HG03066 (cell line): ENCODE data around the gene GALNT16.
"Not testable (repeated sequence)": the region's sequence is repeated elsewhere in the genome, so short reads cannot be mapped to it uniquely, and the experiment has no call there.

Source experiments
- ATAC-seq: cut with Tn5 transposase; IDR thresholded peaks from one replicate; pipeline ENCODE4 v1.9.1; 2021; ENCODE audit warnings: low read depth; ENCODE audit not compliant: unreplicated experiment

GALNT16 gene

DNA sequence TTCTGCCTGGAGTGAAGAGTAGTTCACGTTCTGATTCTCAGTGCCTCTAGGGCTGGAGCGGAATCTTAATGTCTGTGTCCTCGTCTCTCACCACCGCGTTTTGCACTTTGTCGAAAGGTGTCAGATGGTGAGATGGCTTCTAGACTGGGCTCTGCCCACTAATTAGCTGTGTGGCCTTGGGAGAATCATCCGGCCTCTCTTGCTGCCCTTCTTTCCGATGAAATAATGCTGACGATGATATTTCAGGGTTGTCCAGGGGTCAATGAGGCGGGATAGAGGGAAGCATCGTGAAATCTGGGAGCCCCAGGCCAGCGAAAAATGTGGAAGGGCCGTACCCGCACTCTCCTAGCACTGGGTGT is 811 bp upstream of the GALNT16 start:
- no peak for ATAC-seq

DNA sequence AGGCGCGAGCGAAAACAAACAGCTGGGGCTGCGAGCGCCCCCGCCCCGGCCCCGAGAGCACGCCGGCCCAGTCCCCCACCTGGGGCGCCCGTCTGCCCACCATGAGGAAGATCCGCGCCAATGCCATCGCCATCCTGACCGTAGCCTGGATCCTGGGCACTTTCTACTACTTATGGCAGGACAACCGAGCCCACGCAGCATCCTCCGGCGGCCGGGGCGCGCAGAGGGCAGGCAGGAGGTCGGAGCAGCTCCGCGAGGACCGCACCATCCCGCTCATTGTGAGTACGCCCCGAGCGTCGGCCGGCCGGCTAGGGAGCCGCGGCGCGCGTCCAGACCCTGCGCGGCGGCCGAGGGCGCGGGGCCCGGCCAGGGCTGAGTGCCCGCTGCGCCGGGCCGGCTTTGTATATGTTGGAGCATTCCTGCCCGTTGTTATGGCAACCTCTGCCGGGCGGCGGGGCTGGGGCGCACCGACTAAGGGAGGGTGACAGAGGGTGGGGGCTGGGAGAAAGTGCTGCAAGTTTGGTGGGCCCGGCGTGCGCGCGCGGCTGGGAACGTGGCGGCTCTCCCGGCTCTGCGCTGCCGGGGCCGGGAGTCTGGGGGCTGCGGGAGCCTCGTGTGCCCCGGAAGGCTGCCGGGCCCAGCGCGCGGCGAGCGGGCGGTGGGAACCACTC is 367 bp downstream of the GALNT16 start:
- ATAC-seq, result no peak

DNA sequence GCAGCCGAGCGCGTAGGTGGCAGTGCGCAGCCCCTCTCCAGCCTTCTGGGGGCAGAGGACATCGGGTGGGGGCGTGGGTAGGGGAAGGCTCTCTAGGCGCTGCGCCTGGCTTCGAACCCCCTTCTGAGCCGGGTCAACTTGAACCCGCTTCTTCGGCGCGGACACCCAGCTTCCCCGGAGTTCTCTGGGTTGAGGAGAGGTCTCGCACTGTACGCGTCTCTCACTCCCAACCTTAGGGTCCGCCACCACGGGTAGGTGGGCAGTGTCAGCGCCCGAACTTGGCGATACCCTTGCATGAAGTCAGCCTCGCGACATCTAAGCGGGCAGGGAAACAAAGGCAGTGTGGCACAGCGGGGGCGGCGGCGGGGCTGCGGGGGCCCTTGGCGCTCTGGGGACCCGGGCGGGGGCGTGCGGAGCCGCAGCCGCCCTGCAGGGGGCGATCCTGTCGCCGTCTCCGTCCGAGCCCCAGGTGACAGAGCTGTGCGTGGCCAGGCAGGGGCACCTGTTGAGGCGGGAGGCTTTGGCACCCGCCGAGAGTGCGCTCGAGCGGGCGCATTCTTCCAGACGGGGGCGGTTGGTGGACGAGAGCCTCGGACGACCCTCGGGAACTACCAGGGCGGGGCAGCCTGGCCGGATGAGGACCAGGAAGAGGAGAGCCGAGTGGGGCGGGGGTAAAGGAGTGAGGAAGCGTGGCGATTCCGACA is 1.1 kb downstream of the GALNT16 start:
- no peak for ATAC-seq

DNA sequence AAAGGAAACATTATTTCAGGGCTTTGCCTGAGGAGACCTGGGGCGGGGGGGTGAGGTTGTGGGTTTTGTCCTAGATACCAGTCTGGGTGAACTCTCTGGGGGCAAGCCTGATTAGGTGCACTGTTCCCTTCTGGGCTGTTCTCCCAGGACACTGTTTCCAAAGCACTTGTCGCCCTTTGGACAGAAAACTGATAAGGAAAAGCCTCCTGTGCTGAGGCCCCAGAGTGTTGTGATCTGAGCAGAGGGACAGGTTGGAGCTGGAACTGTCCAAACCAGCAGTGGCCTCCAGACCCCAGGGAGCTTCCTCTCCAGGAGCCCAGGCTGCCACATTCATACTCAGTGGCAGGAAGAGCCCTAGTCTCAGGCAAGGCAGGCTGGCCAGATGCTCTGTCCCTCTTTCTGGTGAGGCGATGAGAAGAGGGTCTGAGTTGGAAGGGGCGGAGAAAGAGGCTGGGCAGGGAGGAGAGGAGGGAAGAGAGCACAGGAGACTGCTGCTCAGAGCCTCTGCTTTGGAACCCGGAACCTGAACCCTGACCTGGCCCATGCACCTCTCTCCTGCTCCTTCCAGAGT is 1.9 kb downstream of the GALNT16 start:
- ATAC-seq, result no peak

DNA sequence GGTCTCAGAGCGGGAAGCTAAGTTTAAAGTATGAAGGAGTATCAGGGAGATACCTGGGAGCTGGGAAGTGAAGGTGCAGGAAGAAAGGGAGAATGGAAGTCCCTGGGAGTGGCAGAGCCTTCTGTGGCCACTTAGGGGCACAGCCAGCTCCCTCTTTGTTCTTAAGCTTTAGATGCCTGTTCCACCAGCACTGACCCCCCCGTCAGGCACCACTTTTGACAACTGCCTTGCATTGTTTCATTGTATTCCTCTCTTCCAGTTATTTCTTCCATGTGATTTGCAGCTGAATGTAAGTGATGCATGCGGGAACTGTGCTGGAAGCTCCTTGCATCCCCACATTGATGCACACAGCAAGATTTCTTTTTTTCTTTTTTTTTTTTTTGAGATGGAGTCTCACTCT is 2.6 kb downstream of the GALNT16 start:
- ATAC-seq, result no peak

DNA sequence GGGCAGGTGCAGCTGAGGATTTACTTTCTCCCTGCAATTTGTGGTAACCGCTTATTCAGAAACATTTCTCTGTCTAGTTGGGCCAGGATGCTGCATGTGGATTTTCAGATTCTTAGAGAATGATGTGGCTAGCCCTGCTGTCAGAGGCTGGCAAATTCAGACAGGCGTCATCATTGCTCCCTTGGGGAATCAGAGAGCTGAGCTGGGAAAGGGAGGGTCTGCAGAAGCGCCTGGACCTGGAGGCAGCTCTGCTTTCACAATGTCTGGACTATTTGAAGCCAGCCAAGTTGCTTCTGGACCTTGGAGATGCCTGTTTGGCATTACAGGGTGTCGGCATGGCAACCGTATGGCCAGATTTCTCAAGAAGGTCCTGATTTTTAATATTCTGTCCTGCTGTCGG is 3.4 kb downstream of the GALNT16 start:
- no peak for ATAC-seq

DNA sequence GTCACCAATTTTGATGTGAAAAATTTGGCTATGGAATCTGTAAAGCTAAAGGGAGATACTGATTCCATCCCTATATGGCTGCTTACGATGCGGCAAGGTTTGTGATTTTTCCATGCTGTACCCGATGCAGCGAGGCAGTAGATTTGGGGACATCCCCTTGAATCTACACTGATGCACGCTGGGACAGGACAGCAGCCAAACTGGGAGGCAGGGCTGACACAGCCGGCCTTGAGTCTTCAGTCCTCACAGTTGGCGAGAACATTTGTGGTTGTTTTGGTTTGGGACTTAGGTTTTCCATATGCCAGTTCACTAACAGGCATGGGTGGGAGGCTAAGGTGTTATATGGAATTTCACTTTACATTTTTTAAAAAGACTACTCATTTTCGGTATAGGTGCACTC is 3.8 kb downstream of the GALNT16 start:
- ATAC-seq, result no peak

DNA sequence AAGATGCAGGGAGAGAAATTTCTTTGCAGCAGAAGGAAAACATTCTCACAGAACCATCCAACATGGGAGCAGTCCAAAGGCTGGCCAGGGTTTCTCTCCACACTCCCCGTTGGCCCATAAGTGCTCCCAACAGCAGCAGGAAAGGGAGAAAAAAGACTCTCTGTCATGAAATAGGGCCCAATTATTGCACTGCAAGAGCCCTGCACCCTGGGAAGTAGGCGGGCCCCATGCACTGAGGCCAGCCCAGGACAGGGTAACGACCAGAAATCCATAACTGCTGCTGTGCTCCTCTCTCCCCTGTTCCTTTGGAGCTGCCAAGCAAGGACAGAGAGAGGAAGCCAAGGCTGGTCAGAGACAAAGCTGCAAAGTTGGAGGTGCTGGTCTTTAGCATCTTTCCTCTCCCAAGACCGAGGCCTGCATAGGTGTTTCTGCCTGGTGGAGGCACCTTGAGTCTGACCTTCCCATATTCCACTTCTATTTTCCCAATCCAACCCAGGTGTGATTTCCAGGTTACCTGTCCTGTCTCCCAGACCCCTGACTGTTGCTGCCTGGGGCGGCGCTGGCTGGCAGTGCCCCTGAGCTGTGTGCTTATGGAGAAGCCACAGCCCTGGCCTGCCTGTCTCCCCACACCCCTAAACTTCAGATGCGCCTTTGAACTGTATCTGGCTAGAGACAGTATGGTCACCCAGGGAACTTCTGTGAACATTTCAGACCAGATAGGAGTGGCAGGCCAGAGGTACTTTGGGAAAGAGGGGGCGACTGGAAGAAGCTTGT is 6.8 kb downstream of the GALNT16 start:
- no peak for ATAC-seq

DNA sequence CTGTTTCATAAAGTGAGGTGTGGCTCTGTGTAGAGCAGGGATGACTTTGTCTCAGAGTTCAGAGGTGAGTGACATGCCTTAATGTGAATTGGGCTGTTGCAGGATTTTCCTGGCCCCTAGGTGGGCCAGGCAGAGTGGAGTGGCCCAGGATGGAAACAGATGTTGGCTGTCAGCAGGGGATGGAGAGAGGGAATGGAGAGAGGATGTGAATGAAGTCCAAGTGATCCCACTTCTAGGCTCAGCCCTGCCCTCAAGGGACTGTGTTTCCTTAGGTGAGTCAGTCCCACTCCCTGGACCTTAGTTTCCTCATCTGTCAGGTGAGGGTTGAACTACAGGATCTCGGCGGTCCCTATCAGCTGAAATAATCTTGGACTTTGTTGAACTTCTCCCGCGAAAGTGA is 7.5 kb downstream of the GALNT16 start:
- no peak for ATAC-seq

DNA sequence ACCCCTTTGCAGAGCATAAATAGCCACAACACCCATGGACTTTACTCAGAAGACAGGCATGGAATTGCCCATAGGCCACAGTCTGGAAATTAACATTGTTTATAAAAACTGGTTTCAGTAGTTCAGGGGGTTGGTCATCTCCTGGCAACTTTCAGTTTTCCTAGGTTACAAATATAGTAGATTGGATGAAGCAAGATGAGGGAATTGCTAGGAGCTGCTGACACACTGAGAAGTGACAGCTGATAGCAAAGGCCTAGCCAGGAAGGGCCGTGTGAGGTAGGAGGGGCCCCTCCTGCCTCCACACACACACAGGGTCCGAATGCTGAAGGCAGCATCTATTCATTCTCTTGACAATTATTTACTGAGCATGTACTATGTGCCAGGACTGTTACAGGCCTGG is 8.3 kb downstream of the GALNT16 start:
- ATAC-seq, result no peak

DNA sequence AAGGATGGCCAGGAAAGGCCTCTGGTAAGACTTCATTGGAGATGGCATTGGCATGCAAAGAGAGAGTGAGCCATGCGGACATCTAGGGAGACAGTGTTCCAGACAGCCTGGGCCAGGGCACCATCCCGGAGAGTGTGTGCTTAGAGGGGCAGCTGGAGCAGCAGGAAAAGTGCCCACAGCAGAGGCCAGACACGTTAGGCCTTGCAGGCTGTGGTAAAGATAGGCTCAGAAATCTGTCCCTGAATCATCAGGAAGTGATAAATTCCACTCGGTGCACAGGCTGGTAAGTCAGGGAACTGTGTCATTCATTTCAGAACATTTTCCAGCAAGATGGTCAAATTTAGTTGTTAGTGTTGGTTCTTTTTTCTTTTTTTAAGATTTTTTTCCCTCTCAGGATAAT is 8.8 kb downstream of the GALNT16 start:
- ATAC-seq, result no peak

DNA sequence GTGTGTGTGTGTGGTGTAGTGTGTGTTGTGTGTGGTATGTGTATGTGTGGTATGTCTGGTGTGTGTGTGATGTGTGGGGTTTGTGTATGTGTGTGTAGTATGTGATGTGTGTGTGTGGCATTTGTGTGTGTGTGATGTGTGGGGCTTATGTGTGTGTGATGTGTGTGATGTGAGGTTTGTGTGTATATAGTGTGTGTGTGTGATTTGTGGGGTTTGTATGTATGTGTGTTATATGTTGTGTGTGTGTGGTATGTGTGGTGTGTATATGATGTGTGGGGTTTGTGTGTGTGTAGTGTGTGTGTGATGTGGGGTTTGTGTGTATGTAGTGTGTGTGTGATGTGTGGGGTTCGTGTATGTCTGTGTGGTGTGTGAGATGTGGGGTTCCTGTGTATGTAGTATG is 9.4 kb downstream of the GALNT16 start:
- ATAC-seq, result no peak

DNA sequence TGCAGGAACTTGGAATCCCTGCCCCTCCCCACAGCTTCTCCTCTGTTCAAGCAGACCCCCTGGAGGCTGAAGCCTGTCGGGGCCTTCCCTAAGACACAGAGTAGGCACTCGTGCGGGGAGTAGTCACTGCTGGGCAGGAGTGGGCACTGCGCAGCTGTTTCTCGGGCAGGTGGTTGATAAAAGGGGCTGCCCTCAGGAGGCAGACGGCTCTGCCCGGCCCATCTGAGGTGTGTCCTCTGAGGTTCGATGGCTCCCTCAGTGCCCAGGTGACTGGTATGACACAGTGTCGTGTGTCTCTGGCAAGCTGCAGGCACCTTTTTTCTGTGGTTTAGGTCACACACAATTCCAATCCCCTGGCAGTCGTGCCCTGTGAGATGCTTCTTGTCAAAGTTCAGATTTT is 10.1 kb downstream of the GALNT16 start:
- ATAC-seq, result no peak

DNA sequence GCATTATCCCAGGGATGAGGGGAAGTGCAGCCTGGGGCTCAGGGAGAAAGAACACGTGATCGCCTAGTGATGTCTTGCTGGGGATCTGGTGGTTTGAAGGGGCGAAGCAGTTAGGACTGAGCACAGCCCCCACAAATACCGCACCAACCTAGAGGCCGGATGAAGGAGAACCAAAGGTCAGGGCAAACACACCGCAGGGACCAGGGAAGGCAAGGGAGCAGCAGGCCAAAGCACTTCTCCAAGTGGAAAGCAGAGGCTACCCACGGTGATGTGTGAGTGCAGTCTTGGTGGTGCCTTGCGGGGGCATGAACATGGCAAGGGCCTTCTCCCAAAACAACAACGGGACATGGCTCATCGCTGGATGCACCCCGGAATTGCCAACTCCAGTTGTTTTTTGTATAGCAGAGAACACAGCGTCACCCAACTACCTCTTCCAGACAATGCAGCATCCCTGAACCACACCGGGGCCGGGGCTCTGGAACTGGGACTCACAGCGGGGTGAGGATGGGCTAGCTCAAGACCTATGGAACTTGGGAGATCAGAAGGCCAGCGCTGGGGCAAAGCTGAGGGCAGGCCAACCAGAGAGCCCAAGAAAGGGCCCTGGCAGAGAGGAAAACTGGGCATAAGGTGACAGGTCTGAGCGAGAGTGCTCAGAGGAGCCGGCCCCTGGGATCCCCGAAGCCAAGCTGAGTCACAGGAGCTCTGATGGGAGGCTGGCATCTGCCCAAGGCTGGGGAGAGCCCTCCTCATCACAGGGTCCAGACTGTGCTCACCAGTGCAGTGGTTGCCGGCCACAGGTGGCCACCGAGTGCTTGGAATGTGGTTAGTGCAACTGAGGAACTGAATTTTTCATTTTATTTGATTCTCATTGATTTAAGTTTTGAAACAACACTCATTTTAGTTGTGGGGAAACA is 11.1 kb downstream of the GALNT16 start:
- no peak for ATAC-seq

DNA sequence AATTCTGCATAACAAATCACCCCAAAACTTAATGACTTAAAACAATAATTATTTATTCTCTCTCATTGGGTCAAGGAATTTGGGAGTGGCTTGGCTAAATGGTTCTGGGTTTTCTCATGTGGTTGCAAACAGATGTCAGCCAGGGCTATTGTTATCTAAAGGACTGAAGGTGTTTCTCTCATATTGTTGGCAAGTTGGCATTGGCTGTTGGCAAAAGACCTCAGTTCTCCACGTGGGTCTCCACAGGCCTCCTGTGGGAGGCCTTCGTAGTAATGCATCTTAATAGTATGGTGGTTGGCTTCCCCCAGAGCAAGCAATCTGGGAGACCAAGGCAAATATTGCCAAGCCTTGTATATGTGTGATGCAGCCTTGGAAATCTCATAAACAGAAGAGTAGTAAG is 14.4 kb downstream of the GALNT16 start:
- no peak for ATAC-seq

DNA sequence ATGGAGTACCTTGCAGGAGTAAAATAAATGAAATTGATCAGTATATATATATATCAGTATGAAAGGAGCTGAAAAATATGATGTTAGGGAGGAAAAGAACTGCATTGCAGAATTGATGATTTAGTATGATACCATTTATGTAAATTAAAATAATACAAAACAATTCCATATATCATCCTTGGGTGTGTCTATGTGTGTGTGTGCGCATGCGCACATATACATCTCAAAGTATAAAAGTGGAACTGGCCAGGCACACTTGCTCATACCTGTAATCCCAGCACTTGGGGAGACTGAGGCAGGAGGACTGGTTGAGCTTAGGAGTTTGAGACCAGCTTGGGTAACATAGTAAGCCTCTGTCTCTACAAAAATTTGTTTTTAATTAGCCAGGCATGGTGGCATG is 15.4 kb downstream of the GALNT16 start:
- ATAC-seq, result no peak

DNA sequence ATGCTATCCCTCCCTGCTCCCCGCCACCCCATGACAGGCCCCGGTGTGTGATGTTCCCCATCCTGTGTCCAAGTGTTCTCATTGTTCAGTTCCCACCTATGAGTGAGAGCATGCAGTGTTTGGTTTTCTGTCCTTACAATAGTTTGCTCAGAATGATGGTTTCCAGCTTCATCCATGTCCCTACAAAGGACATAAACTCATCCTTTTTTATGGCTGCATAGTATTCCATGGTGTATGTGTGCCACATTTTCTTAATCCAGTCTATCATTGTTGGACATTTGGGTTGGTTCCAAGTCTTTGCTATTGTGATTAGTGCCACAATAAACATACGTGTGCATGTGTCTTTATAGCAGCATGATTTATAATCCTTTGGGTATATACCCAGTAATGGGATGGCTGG is 17.4 kb downstream of the GALNT16 start:
- ATAC-seq, result not testable (repeated sequence)

DNA sequence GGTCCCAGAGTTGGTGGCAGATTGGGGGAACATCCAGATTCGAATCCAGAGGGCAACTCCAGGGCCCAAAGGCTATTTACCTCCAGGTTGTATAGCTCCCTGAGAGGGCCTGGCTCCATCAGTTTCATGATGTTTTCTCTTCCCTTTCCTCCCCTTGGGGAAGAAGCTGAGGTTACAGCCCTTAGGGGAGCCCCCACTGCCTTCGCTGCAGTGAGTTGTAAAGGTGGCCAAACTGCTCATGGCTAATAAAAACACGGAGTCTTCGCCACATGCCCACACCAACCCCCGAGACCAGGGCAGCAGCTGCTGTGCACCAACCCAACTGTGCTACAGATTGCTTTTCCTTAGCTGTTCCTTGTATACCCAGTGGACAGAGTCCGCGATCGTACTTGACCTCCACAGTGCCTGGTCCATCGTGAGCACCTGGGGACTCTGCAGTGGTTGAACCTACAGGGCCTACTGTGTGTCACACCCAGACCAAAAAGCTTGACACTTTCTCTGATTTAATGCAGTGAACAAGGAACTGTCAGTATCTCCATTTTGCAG is 20.9 kb downstream of the GALNT16 start:
- no peak for ATAC-seq

DNA sequence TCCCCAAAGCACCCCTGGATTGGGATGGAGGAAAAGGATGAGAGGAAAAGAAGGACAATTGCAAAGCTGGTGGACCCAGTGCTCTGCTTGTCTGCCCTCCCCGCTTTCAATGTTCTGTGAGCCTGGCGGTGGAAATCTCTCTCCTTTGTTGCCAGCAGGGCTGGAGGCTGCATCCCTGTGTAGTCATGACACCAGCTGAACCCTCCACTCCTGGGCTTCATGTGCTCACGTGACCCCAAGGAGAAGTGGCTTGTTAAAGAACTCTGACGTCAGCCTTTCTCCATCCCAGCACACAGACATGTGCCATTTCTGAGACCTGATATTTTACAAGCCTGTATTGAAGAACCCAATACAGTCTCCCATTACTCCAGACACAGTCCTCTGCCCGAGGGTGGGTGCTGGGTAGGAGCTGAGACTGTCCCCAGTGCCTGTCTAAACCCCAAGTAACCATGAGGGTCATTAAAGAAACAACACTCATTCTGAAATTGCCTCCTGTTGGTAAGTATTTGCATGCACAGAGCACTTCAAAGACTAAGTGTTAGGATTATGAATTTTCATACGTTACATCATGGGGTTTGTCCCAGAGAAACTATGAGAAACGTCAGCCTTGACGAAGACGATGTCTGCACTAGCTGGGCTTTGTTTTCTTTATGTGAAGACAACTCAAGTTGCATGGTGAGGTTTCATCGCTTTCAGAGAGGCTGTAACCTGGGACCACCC is 21.7 kb downstream of the GALNT16 start:
- ATAC-seq, result no peak

DNA sequence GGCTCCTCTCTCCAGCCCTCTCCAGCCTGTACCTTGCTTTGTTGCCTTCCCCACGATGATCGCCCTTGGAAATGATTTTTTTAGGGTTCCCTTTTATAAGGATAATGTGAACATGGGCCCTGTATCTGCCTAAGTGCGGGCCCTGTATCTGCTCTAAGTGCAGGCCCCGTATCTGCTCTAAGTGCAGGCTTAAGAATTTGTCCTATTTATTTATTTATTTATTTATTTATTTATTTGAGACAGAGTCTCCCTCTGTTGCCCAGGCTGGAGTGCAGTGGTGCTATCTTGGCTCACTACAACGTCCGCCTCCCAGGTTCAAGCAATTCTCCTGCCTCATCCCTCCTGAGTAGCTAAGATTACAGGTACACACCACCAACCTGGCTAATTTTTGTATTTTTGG is 22.5 kb downstream of the GALNT16 start:
- no peak for ATAC-seq
